H9 (cell line): Measurements from ENCODE around the gene ALG8. TPM values are rescaled to one million over a fixed set of nuclear protein-coding genes. Genes with fewer than 3 reads are reported as not detected.

Source experiments
- DNase-seq: peaks from one replicate; pipeline ENCODE4 v3.0.0-alpha.2; 2017
- H2AFZ ChIP-seq: one replicate; pipeline ENCODE4 v1.6.1; 2013; ENCODE audit warnings: mild to moderate bottlenecking, low read length, control low read depth, moderate library complexity
- H2AK5ac ChIP-seq: 2 replicates; pipeline ENCODE4 v1.6.1; 2013; ENCODE audit warnings: low read length, control low read depth, mixed read lengths; ENCODE audit not compliant: insufficient read length
- H2BK120ac ChIP-seq: one replicate; pipeline ENCODE4 v1.6.1; 2013; ENCODE audit warnings: low read depth, mild to moderate bottlenecking, low read length, control low read depth, inconsistent platforms; ENCODE audit not compliant: poor library complexity, severe bottlenecking
- H2BK12ac ChIP-seq: 2 replicates; pipeline ENCODE4 v1.6.1; 2013; ENCODE audit warnings: low read length, control low read depth, mixed read lengths, low read depth; ENCODE audit not compliant: insufficient read length
- H2BK15ac ChIP-seq: 2 replicates; pipeline ENCODE4 v1.6.1; 2013; ENCODE audit warnings: low read depth, low read length, control low read depth
- H2BK20ac ChIP-seq: one replicate; pipeline ENCODE4 v1.6.1; 2013; ENCODE audit warnings: low read depth, mild to moderate bottlenecking, low read length, control low read depth, inconsistent platforms; ENCODE audit not compliant: poor library complexity, severe bottlenecking
- H2BK5ac ChIP-seq: 2 replicates; pipeline ENCODE4 v1.6.1; 2013; ENCODE audit warnings: low read length, control low read depth, mixed read lengths; ENCODE audit not compliant: insufficient read length
- H3K14ac ChIP-seq: 2 replicates; pipeline ENCODE4 v1.6.1; 2013; ENCODE audit warnings: low read length, control low read depth; ENCODE audit not compliant: insufficient read depth
- H3K18ac ChIP-seq: 2 replicates; pipeline ENCODE4 v1.6.1; 2013; ENCODE audit warnings: low read depth, mild to moderate bottlenecking, mixed read lengths, low read length, control low read depth; ENCODE audit not compliant: insufficient read length
- H3K23ac ChIP-seq: 2 replicates; pipeline ENCODE4 v1.6.1; 2013; ENCODE audit warnings: low read length, control low read depth, mixed read lengths, low read depth; ENCODE audit not compliant: insufficient read length
- H3K23me2 ChIP-seq: 2 replicates; pipeline ENCODE4 v1.6.1; 2013; ENCODE audit warnings: low read depth, mild to moderate bottlenecking, mixed read lengths, low read length, control low read depth; ENCODE audit not compliant: insufficient read length, poor library complexity, severe bottlenecking
- H3K27ac ChIP-seq: 2 replicates; pipeline ENCODE4 v1.5.1; 2013; ENCODE audit warnings: low read length, control low read depth, mixed read lengths, low read depth; ENCODE audit not compliant: insufficient read length
- H3K27me3 ChIP-seq: 2 replicates; pipeline ENCODE4 v1.6.1; 2013; ENCODE audit warnings: low read length, control low read depth, inconsistent platforms; ENCODE audit not compliant: insufficient read depth
- H3K4ac ChIP-seq: 2 replicates; pipeline ENCODE4 v1.6.1; 2013; ENCODE audit warnings: low read depth, mild to moderate bottlenecking, control low read depth, inconsistent platforms, low read length, moderate library complexity
- H3K4me1 ChIP-seq: 2 replicates; pipeline ENCODE4 v1.6.1; 2013; ENCODE audit warnings: low read length, control low read depth, inconsistent platforms; ENCODE audit not compliant: insufficient read depth
- H3K4me2 ChIP-seq: 2 replicates; pipeline ENCODE4 v1.6.1; 2013; ENCODE audit warnings: low read length, control low read depth, mixed read lengths; ENCODE audit not compliant: insufficient read length, insufficient read depth
- H3K56ac ChIP-seq: 2 replicates; pipeline ENCODE4 v1.6.1; 2013; ENCODE audit warnings: low read depth, mild to moderate bottlenecking, mixed read lengths, low read length, control low read depth; ENCODE audit not compliant: insufficient read length
- H3K79me1 ChIP-seq: 2 replicates; pipeline ENCODE4 v1.6.1; 2013; ENCODE audit warnings: low read depth, mild to moderate bottlenecking, moderate library complexity, low read length, control low read depth, inconsistent platforms; ENCODE audit not compliant: insufficient read depth, poor library complexity, severe bottlenecking
- H3K79me2 ChIP-seq: 2 replicates; pipeline ENCODE4 v1.6.1; 2013; ENCODE audit warnings: low read length, control low read depth, inconsistent platforms; ENCODE audit not compliant: insufficient read depth
- H3K9ac ChIP-seq: 2 replicates; pipeline ENCODE4 v1.6.1; 2013; ENCODE audit warnings: low read length, control low read depth, mixed read lengths; ENCODE audit not compliant: insufficient read length; ENCODE audit errors: extremely low read depth
- H3K9me3 ChIP-seq: one replicate; pipeline ENCODE4 v1.6.1; 2013; ENCODE audit warnings: low read depth, low read length, inconsistent platforms; ENCODE audit not compliant: control insufficient read depth
- H3T11ph ChIP-seq: one replicate; pipeline ENCODE4 v1.6.1; 2013; ENCODE audit warnings: mild to moderate bottlenecking, low read length, control low read depth, inconsistent platforms
- H4K20me1 ChIP-seq: one replicate; pipeline ENCODE4 v1.6.1; 2013; ENCODE audit not compliant: control insufficient read depth, insufficient read length, insufficient read depth
- H4K5ac ChIP-seq: 2 replicates; pipeline ENCODE4 v1.6.1; 2013; ENCODE audit warnings: low read depth, mild to moderate bottlenecking, mixed read lengths, low read length, control low read depth; ENCODE audit not compliant: insufficient read length
- H4K8ac ChIP-seq: replicated peaks from 2 replicates; pipeline ENCODE4 v1.6.1; 2013; ENCODE audit warnings: low read length, control low read depth, mixed read lengths, low read depth; ENCODE audit not compliant: insufficient read length
- H4K91ac ChIP-seq: 2 replicates; pipeline ENCODE4 v1.6.1; 2013; ENCODE audit warnings: low read depth, mild to moderate bottlenecking, moderate library complexity, mixed read lengths, low read length, control low read depth; ENCODE audit not compliant: insufficient read length
- H3K27ac Mint-ChIP-seq, 3 experiments: 2 replicates in 2 of 3; 3 replicates in 1 of 3; pipeline ENCODE4 v1.8.0; 2020 to 2021; ENCODE audit warnings: mixed read lengths in 3 of 3, mild to moderate bottlenecking in 1 of 3, moderate library complexity in 1 of 3
- H3K27me3 Mint-ChIP-seq: 2 replicates; pipeline ENCODE4 v1.8.0; 2021; ENCODE audit warnings: low read depth, mild to moderate bottlenecking, moderate library complexity, mixed read lengths
- H3K36me3 Mint-ChIP-seq, 3 experiments: 2 replicates in 2 of 3; 3 replicates in 1 of 3; pipeline ENCODE4 v1.8.0; 2020 to 2021; ENCODE audit warnings: low read depth in 3 of 3, mixed read lengths in 3 of 3; ENCODE audit not compliant: insufficient read depth in 1 of 3
- H3K4me1 Mint-ChIP-seq, 2 experiments: 2 replicates each; pipeline ENCODE4 v1.8.0; 2020; ENCODE audit warnings: mixed read lengths in 2 of 2
- H3K4me3 Mint-ChIP-seq, 2 experiments: 2 replicates in 1 of 2; 3 replicates in 1 of 2; pipeline ENCODE4 v1.8.0; 2020 to 2021; ENCODE audit warnings: mild to moderate bottlenecking in 2 of 2, mixed read lengths in 2 of 2, moderate library complexity in 1 of 2
- H3K9me3 Mint-ChIP-seq, 2 experiments: 2 replicates in 1 of 2; 3 replicates in 1 of 2; pipeline ENCODE4 v1.8.0; 2020; ENCODE audit warnings: mild to moderate bottlenecking in 2 of 2, mixed read lengths in 2 of 2, moderate library complexity in 1 of 2
- WGBS: extraction: QIAGEN DNeasy Blood & Tissue Kit; methylation state at CpG from one replicate; pipeline ENCODE4 v1.1.7; 2013; ENCODE audit warnings: missing lambda C conversion rate, low lambda C conversion rate, mixed read lengths; ENCODE audit not compliant: insufficient read length; ENCODE audit errors: extremely low coverage; 5-methylcytosine and 5-hydroxymethylcytosine counted together
- total RNA-seq: library from RNA; stranded (reverse); gene quantifications from 2 replicates; pipeline ENCODE4 v1.2.1, GENCODE V29; 2021
- TF ChIP-seq, protein P1 (sequence below): fragments of 200-600 bp; sonication (generic); conservative IDR thresholded peaks from 3 replicates; pipeline ENCODE4 v1.8.0; 2021; ENCODE audit warnings: antibody characterized with exemption, mild to moderate bottlenecking

ALG8 gene
- total RNA-seq, 1 experiment from 2014 or later = 77.5 TPM

DNA sequence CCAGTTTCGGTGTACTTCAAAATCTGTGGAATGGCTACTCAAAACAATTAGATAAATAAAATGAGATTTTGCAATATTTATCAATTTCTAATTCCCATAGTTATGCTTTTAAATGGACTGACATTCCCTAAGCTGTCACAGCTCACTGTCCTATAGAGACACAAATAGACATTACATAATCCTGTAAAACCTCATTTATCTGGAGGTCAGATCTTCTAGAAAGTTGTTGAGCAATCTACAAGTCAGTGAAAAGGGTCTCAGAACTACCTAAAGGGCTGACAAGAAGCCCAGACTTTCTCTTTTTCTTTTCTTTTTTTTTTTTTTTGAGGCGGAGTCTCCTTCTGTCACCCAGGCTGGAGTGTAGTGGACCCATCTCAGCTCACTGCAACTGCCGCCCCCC is 12.0 kb downstream of the ALG8 start:
- Histone ChIP-seq H3K18ac (no peak overlapping the region), H2BK15ac (no peak overlapping the region), H2BK12ac (no peak overlapping the region), H3K27ac (no peak overlapping the region), H3K4ac (no peak overlapping the region), H2AFZ (no peak overlapping the region), H2BK120ac (no peak overlapping the region), H2BK5ac (no peak overlapping the region), H3T11ph (no peak overlapping the region), H3K9me3 (no peaks in the 10 kb centered on the region), H3K23me2 (no peaks in the 10 kb centered on the region), H4K8ac (no peak overlapping the region), H4K20me1 (no peaks in the 10 kb centered on the region), H3K9ac (no peak overlapping the region), H2BK20ac (no peak overlapping the region), H3K56ac (no peak overlapping the region), H3K4me2 (no peak overlapping the region), H2AK5ac (no peak overlapping the region), H3K79me2 (no peaks in the 10 kb centered on the region), H4K5ac (no peak overlapping the region), H3K79me1 (peaks cover 3% of the 10 kb centered on the region), H3K14ac (no peak overlapping the region), H3K23ac (no peak overlapping the region), H3K4me1 (no peaks in the 10 kb centered on the region), H3K27me3 (no peaks in the 10 kb centered on the region), H4K91ac (no peak overlapping the region)
- no CpG with 5 or more reads among the region's 3 CpGs for WGBS
- H3K9me3 Mint-ChIP-seq = no peaks in the 10 kb centered on the region
- H3K27ac Mint-ChIP-seq = no peak overlapping the region; a peak in 1 of 7 replicates
- H3K27me3 Mint-ChIP-seq = no peaks in the 10 kb centered on the region
- no peak overlapping the region for H3K4me3 Mint-ChIP-seq
- peaks cover 0 to 3% of the 10 kb centered on the region in 2 experiments; a peak in 1 of 4 replicates for H3K4me1 Mint-ChIP-seq
- no peak for DNase-seq
- TF ChIP-seq, protein P1, sequence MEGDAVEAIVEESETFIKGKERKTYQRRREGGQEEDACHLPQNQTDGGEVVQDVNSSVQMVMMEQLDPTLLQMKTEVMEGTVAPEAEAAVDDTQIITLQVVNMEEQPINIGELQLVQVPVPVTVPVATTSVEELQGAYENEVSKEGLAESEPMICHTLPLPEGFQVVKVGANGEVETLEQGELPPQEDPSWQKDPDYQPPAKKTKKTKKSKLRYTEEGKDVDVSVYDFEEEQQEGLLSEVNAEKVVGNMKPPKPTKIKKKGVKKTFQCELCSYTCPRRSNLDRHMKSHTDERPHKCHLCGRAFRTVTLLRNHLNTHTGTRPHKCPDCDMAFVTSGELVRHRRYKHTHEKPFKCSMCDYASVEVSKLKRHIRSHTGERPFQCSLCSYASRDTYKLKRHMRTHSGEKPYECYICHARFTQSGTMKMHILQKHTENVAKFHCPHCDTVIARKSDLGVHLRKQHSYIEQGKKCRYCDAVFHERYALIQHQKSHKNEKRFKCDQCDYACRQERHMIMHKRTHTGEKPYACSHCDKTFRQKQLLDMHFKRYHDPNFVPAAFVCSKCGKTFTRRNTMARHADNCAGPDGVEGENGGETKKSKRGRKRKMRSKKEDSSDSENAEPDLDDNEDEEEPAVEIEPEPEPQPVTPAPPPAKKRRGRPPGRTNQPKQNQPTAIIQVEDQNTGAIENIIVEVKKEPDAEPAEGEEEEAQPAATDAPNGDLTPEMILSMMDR = no peak
- H3K36me3 Mint-ChIP-seq = peaks cover 5 to 29% (median 13%) of the 10 kb centered on the region in 3 experiments; a peak in 6 of 7 replicates
